ENCODE results near the gene MRPL21.

MRPL21 gene

GRCh38 chr11:68934666-68935065, 31.0 kb upstream of the MRPL21 start:
- no peak for DNase-seq

GRCh38 chr11:68934321-68934645, 30.7 kb upstream of the MRPL21 start:
- no peak for DNase-seq

- no peak for DNase-seq
These were observed 30.1 kb upstream of the MRPL21 start for GRCh38 chr11:68933605-68934320.

GRCh38 chr11:68932933-68933577, 29.4 kb upstream of the MRPL21 start:
- DNase-seq, result no peak

- DNase-seq, result no peak
These were observed 28.7 kb upstream of the MRPL21 start for GRCh38 chr11:68932358-68932757.

- DNase-seq, result no peak
These were observed 28.3 kb upstream of the MRPL21 start for GRCh38 chr11:68931911-68932310.

- DNase-seq, result no peak
These were observed 27.6 kb upstream of the MRPL21 start for GRCh38 chr11:68930991-68931855.

- DNase-seq, result no peak
These were observed 26.3 kb upstream of the MRPL21 start for GRCh38 chr11:68929706-68930570.

- no peak for DNase-seq
These were observed 25.5 kb upstream of the MRPL21 start for GRCh38 chr11:68929135-68929534.

- DNase-seq, result no peak
These were observed 24.7 kb upstream of the MRPL21 start for GRCh38 chr11:68928136-68928880.

GRCh38 chr11:68927280-68928135, 23.9 kb upstream of the MRPL21 start:
- no peak for DNase-seq

GRCh38 chr11:68925611-68926010, 22.0 kb upstream of the MRPL21 start:
- no peak for DNase-seq

- no peak for DNase-seq
These were observed 20.7 kb upstream of the MRPL21 start for GRCh38 chr11:68924073-68924925.

- DNase-seq, result no peak
These were observed 20.0 kb upstream of the MRPL21 start for GRCh38 chr11:68923614-68924013.

- DNase-seq, result no peak
These were observed 12.8 kb upstream of the MRPL21 start for GRCh38 chr11:68916439-68916838.

GRCh38 chr11:68914761-68915160, 11.1 kb upstream of the MRPL21 start:
- DNase-seq, result no peak

- no peak for DNase-seq
These were observed 9.6 kb upstream of the MRPL21 start for GRCh38 chr11:68913188-68913587.

- DNase-seq, result no peak
These were observed 8.6 kb upstream of the MRPL21 start for GRCh38 chr11:68912254-68912653.

- DNase-seq, result no peak
These were observed 8.1 kb upstream of the MRPL21 start for GRCh38 chr11:68911731-68912130.

GRCh38 chr11:68910965-68911364, 7.3 kb upstream of the MRPL21 start:
- DNase-seq, result no peak
